ENCODE data around the gene RPRM.

GRCh38 chr2:153443106-153443505 lies 35.5 kb downstream of the RPRM start:
- TF ChIP-seq CTCF (IDR thresholded peaks at IDR 0.05) (no peak), POLR2A (IDR thresholded peaks at IDR 0.05) (no peak)
